Stromal cell of bone marrow (primary cell): ENCODE measurements around the gene FUT7.
"Not testable (repeated sequence)": the region's sequence is repeated elsewhere in the genome, so short reads cannot be mapped to it uniquely, and the experiment has no call there.

Experiments
- DNase-seq: peaks from one replicate; pipeline ENCODE4 v3.0.0-alpha.2; 2012; ENCODE audit warnings: low read depth

The FUT7 gene

GRCh38 chr9:137066096-137066861 lies 34.4 kb upstream of the FUT7 start:
- DNase-seq, result no peak

GRCh38 chr9:137065336-137065967 lies 33.6 kb upstream of the FUT7 start:
- no peak for DNase-seq

DNA sequence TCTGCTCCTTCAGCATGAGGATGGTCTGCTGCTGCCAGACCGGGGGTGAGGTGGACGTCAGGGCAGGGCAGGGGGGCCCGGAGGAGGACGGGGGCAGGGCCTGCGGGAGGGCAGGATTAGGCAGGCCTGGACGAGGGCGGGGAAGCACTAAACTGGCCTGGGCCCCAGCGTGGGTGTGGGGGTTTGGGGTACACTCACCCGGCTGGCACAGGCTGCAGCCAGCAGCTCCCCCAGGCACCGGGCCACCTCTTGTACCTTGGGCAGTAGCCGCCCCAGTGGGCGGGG lies 32.9 kb upstream of the FUT7 start:
- DNase-seq, result no peak

- DNase-seq, result no peak
These were observed 32.4 kb upstream of the FUT7 start for GRCh38 chr9:137064027-137064879.

DNA sequence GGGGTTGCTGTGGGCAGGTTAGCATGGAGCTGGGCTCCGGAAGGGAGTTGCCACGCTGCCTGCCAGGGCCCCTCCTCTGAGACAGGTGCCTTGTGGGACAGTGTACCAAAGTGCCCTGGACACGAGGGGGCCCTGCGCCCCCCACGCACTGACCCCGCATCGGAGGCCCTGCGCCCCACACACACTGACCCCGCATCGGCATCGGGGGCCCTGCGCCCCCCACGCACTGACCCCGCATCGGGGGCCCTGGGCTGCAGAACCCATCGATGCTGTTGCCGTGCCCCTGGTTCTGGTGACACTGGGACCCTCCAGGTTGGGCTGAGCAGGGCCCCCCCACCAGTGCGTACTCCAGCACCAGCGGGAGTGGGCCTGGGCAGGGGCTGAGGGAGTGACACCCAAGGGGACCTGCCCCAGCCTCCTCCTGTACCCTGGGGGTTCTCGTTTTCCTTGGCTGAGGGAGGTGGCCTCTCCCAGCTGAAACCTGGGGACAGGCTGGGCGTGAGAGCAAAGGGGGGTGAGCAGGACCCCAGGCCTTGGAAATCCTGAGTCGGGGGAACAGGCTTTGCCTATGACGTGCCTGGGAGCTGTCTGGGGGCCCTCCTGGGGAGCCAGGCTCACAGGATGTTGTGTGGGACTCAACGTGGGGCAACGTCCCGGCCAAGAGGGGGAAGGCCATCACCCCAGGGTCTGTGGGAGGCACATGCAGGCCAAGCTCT lies 31.6 kb upstream of the FUT7 start:
- no peak for DNase-seq

- DNase-seq, result not testable (repeated sequence)
These were observed 30.9 kb upstream of the FUT7 start for GRCh38 chr9:137062798-137063197.

DNA sequence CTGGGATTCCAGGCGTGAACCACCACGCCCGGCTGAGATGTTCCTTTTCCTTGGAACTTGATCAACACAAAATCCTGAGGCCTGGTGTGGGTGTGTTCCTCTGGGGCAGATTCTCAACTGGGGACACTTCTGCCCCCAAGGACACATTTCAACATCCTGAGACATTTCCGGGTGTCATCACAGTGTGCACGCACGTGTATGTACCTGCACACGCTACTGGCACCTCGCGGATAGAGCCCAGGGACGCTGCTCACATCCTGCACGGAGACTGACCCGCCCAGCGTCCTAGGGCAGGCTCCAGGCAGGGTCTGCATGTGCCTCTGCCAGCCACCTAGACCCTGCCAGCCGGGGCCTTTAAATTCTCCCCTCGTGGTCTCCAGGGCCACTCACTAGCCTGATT lies 30.5 kb upstream of the FUT7 start:
- no peak for DNase-seq

DNA sequence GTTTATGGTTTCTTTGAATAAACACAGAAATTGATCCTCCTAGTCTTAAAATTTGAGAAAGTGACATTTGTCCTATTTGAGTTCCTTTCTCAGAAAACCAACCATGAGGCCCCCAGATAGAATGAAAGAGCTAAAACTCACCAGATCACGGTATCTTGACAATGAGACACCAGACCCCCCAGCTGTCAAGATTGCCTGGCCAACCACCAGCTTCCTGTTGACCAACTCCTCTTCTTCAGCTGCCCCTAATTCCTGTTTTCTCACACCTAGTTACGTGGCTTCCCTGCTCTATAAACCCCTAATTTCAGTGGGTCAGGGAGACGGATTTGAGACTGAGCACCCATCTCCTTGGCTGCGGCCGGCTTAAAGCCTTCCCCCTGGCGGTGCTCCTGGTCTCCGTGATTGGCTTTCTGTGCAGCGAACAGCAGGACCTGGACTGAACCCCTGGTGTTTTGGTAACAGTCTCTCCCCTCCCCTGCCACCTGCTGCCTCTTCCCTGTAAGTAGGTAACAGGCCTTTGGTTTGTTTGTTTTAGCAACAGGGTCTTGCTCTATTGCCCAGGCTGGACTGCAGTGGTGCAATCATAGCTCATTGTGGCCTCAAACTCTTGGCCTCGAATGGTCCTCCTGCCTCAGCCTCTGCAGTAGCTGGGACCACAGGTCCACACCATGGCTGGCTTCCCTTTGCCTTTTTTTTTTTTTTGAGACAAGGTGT lies 26.8 kb upstream of the FUT7 start:
- DNase-seq, result no peak

DNA sequence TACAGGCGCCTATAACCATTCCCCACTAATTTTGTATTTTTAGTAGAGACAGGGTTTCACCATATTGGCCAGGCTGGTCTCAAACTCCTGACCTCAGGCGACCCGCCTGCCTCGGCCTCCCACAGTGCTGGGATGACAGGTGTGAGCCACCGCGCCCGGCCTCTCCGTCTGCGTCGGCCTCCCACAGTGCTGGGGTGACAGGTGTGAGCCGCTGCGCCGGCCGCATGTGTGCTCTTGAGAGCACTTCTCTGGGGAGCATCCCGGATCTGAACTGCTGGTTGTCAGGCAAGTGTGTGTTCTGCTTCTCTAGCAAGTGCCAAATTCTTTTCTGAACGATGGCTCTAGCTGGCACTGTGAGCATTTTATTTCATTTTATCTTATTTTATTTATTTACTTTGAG lies 25.7 kb upstream of the FUT7 start:
- no peak for DNase-seq

DNA sequence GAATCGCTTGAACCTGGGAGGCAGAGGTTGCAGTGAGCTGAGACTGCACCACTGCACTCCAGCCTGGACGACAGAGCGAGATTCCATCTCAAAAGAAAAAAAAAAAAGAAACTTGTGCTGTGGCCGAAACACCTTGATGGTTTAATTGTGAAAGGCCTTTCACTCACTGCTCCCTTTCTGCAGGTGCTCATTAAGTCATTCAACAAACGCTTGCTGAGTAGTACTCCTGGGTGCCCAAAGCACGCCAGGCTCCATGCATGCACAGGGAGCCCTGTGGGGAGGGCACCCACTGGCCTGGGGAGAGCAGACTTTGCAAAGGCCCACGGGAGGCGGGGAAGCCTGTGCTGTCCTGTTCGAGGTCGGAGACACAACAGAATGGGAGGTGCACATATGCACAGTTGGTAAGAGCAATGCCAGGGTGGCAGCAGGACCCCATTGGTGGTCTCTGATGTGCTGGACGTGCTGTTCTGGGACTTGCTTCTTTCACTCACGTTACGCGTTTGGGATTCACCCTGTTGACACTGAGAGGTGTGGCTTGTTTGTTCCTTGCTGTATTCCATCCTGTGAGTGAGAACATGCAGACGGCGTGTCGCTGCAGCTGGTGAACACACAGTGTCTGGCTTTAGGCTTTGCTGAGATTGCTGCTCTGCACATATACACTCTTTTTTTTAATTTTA lies 25.0 kb upstream of the FUT7 start:
- DNase-seq, result no peak

- DNase-seq, result no peak
These were observed 23.8 kb upstream of the FUT7 start for GRCh38 chr9:137055385-137056364.

- DNase-seq, result no peak
These were observed 23.1 kb upstream of the FUT7 start for GRCh38 chr9:137054932-137055384.

GRCh38 chr9:137053944-137054931 lies 22.4 kb upstream of the FUT7 start, which contains the start of gene ENTPD2:
Gene ENTPD2 (minus strand): TSS chr9:137054061. CDS start chr9:137053997, 64 bp downstream.
- DNase-seq, result no peak

- DNase-seq, result no peak
These were observed 21.4 kb upstream of the FUT7 start for GRCh38 chr9:137052998-137053943.

- DNase-seq, result no peak
These were observed 20.4 kb upstream of the FUT7 start for GRCh38 chr9:137052293-137052692.

DNA sequence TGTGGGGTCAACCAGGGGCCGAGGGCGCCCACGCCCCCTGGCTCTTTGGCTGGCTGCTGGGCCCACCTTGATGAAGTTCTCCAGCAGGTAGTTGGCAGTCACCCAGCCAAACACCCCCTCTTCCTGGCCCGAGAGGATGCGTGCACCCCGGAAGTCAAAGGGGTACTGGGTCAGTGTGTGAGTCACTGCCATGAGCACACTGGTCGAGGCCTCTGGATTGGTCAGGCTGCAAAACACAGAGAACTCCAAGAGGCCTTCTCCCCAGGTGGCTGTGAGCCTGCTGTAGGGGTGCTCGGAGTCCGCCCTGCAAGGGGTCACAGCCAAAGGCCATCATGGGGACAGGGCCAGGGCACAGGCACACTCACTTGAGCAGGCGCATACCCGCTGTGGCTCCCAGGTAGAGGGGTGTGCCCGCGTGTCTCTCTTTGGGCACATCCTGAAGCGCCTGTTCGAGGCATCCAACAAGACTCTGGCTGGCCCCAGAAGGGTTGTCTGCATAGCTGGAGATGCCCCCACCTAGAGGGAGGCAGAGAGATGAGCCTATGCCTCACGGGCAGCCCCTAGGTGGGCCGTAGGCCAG lies 19.3 kb upstream of the FUT7 start:
- DNase-seq, result no peak

- no peak for DNase-seq
These were observed 18.7 kb upstream of the FUT7 start for GRCh38 chr9:137050570-137050969.
